Fibroblast of lung (primary cell): ENCODE results near the gene SHISA9. TPM values are rescaled to one million over a fixed set of nuclear protein-coding genes. Genes with fewer than 3 reads are reported as not detected.

Experiments
- DNase-seq, 2 donors: peaks; one replicate each; pipeline versions ENCODE4 v3.0.0 to v3.0.0-alpha.2; 2010; ENCODE audit warnings: low read depth in 2 of 2
- H2AFZ ChIP-seq: 2 replicates; pipeline ENCODE4 v1.5.1; 2012; ENCODE audit warnings: low read length, control low read depth, inconsistent platforms
- H3K27ac ChIP-seq: 2 replicates; pipeline ENCODE4 v1.5.1; 2011; ENCODE audit warnings: low read length, control low read depth; ENCODE audit not compliant: insufficient read depth
- H3K27me3 ChIP-seq: 2 replicates; pipeline ENCODE4 v1.5.1; 2011; ENCODE audit warnings: mild to moderate bottlenecking, low read length; ENCODE audit not compliant: control insufficient read depth, insufficient read depth
- H3K36me3 ChIP-seq: 2 replicates; pipeline ENCODE4 v1.5.1; 2011; ENCODE audit warnings: low read length; ENCODE audit not compliant: control insufficient read depth, insufficient read depth
- H3K4me1 ChIP-seq: 2 replicates; pipeline ENCODE4 v1.5.1; 2011; ENCODE audit warnings: low read length; ENCODE audit not compliant: control insufficient read depth, insufficient read depth; ENCODE audit errors: extremely low read depth
- H3K4me2 ChIP-seq: 2 replicates; pipeline ENCODE4 v1.5.1; 2011; ENCODE audit warnings: low read length, control low read depth; ENCODE audit not compliant: insufficient read depth; ENCODE audit errors: extremely low read depth
- H3K4me3 ChIP-seq, 4 experiments: fragments of 200-600 bp in 1 of 4; sonication (generic) in 1 of 4; replicated peaks in 1 of 4; 2 replicates each; pipeline ENCODE4 v1.5.1; 2011 to 2016; ENCODE audit warnings: low read length in 4 of 4, low read depth in 3 of 4, mild to moderate bottlenecking in 3 of 4, control low read depth in 2 of 4, inconsistent platforms in 1 of 4, mixed read lengths in 1 of 4; ENCODE audit not compliant: insufficient read depth in 1 of 4; ENCODE audit errors: control extremely low read depth in 1 of 4
- H3K79me2 ChIP-seq: 2 replicates; pipeline ENCODE4 v1.5.1; 2012; ENCODE audit warnings: mild to moderate bottlenecking, low read length, inconsistent platforms; ENCODE audit not compliant: control insufficient read depth, insufficient read depth
- H3K9ac ChIP-seq: 2 replicates; pipeline ENCODE4 v1.5.1; 2011; ENCODE audit warnings: mild to moderate bottlenecking, low read length, control low read depth; ENCODE audit not compliant: insufficient read depth
- H3K9me3 ChIP-seq: 2 replicates; pipeline ENCODE4 v1.5.1; 2012; ENCODE audit warnings: low read depth, low read length; ENCODE audit not compliant: control insufficient read depth, insufficient read depth
- H4K20me1 ChIP-seq: 2 replicates; pipeline ENCODE4 v1.5.1; 2011; ENCODE audit warnings: low read length; ENCODE audit not compliant: control insufficient read depth, insufficient read depth; ENCODE audit errors: extremely low read depth
- EZH2 ChIP-seq: IDR thresholded peaks from 2 replicates; pipeline ENCODE4 v1.5.1; 2012; ENCODE audit warnings: low read length, control low read depth, mild to moderate bottlenecking; ENCODE audit errors: missing control alignments
- polyA plus RNA-seq, 2 donors: library from polyadenylated mRNA; depleted of rRNA in 1 of 2; stranded (reverse) in 1 of 2; unstranded in 1 of 2; fragments of >200 nt; gene quantifications; 2 replicates each; pipeline ENCODE4 v1.2.1, GENCODE V29; 2011 to 2012; ENCODE audit warnings: missing spikeins in 1 of 2
- total RNA-seq: library from RNA; depleted of rRNA; stranded (reverse); fragments of >200 nt; gene quantifications from 2 replicates; pipeline ENCODE4 v1.2.1, GENCODE V29; 2014
- TF ChIP-seq, protein P1 (sequence below), 2 donors: IDR thresholded peaks in 1 of 2; conservative IDR thresholded peaks in 1 of 2; 1 replicate in 1 of 2; 2 replicates in 1 of 2; pipeline ENCODE4 v1.5.1; 2011 to 2012; ENCODE audit warnings: low read length in 2 of 2, control low read depth in 1 of 2, inconsistent platforms in 1 of 2, low read depth in 1 of 2, mild to moderate bottlenecking in 1 of 2

Gene SHISA9
- total and polyA plus RNA-seq, 2 donors (not counting 1 experiment from before 2014, with no cell fraction given), result not detected

DNA sequence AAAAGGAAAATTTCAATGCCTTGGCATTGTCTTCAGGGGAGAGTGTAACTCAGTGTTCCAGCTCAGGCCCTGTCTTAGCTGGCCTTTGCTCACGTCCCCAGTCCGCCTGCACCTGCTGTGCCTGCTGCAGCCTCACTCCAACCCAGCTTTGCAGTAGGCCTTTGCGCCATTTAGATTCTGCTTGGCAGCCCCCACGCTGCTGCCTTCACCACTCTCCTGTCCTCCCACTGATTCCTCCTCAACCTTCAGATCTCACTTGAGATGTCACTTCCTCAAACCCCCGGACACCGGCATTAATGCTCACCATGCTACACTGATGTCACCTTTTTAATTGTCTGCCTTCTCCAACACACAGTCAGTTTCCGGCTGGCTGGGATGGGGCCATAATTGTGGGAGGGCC is 166.2 kb downstream of the SHISA9 start:
- Histone ChIP-seq H3K4me1 (no peaks in the 10 kb centered on the region), H3K27me3 (no peaks in the 10 kb centered on the region), H4K20me1 (no peaks in the 10 kb centered on the region), H3K9me3 (peaks cover 9% of the 10 kb centered on the region), H3K9ac (no peak overlapping the region), H3K4me3 (no peak overlapping the region), H2AFZ (no peak overlapping the region), H3K79me2 (no peaks in the 10 kb centered on the region), H3K27ac (no peak overlapping the region), H3K36me3 (no peaks in the 10 kb centered on the region), H3K4me2 (no peak overlapping the region)
- DNase-seq, result no peak
- no peak for TF ChIP-seq EZH2
- TF ChIP-seq, protein P1, sequence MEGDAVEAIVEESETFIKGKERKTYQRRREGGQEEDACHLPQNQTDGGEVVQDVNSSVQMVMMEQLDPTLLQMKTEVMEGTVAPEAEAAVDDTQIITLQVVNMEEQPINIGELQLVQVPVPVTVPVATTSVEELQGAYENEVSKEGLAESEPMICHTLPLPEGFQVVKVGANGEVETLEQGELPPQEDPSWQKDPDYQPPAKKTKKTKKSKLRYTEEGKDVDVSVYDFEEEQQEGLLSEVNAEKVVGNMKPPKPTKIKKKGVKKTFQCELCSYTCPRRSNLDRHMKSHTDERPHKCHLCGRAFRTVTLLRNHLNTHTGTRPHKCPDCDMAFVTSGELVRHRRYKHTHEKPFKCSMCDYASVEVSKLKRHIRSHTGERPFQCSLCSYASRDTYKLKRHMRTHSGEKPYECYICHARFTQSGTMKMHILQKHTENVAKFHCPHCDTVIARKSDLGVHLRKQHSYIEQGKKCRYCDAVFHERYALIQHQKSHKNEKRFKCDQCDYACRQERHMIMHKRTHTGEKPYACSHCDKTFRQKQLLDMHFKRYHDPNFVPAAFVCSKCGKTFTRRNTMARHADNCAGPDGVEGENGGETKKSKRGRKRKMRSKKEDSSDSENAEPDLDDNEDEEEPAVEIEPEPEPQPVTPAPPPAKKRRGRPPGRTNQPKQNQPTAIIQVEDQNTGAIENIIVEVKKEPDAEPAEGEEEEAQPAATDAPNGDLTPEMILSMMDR (conservative IDR thresholded peaks at IDR 0.05 in 1 of 2, IDR thresholded peaks at IDR 0.05 in 1 of 2; ENCODE audit: low read depth in 1 of 2, low read length in 2 of 2), result no peak

DNA sequence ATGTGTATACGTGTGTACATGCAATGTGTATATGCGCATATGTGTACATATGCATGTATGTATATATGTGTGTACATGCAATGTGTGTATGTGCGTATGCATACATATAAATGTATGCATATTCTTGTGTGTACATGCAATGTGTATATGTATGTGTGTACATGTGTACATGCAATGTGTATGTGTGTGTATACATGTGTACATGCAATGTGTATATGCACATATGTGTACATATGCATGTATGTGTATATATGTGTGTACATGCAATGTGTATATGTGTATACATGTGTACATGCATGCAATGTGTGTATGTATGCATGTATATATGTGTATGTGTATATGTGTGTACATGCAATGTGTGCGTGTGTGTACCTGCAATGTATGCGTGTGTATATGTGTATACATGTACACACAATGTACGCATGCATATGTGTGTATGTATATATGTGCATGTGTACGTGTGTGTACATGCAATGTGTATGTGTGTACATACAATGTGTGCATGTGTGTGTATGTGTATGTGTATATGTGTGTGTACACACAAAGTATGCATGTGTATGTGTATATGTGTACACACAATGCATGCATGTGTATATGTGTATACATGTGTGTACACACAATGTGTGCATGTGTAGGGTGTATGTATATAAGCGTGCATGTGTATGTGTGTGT is 167.7 kb downstream of the SHISA9 start:
- DNase-seq, result no peak
- no peak for TF ChIP-seq EZH2
- TF ChIP-seq, protein P1 (conservative IDR thresholded peaks at IDR 0.05 in 1 of 2, IDR thresholded peaks at IDR 0.05 in 1 of 2; ENCODE audit: low read depth in 1 of 2, low read length in 2 of 2), result no peak
- Histone ChIP-seq H3K4me2 (no peak overlapping the region), H3K9me3 (peaks cover 9% of the 10 kb centered on the region), H3K4me3 (no peak overlapping the region), H3K79me2 (no peaks in the 10 kb centered on the region), H3K4me1 (no peaks in the 10 kb centered on the region), H2AFZ (no peak overlapping the region), H3K27me3 (no peaks in the 10 kb centered on the region), H3K36me3 (no peaks in the 10 kb centered on the region), H4K20me1 (no peaks in the 10 kb centered on the region), H3K27ac (no peak overlapping the region), H3K9ac (no peak overlapping the region)

DNA sequence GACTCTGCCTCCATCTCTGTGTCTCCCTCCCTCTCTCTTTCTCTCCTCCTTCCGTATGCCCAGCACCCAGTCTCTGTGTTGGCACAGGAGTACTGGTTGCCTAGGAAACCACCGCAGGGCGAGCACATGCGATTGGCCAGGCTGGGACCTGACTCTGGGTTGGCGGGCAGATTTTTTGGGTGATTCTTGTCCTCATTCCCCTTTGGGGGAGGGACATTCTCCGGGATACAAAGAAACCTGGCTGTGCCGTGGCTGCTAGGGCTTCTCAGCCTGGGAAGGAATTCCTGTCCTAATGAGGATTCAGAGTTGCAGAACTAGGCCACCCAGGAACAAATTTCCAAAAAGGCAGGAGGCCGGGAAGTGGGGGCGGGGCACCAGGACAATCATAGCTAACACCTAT is 168.9 kb downstream of the SHISA9 start:
- no peak for DNase-seq
- Histone ChIP-seq H3K36me3 (no peaks in the 10 kb centered on the region), H3K79me2 (no peaks in the 10 kb centered on the region), H2AFZ (no peak overlapping the region), H3K9me3 (peaks cover 9% of the 10 kb centered on the region), H3K27ac (no peak overlapping the region), H3K27me3 (no peaks in the 10 kb centered on the region), H3K4me3 (no peak overlapping the region), H4K20me1 (no peaks in the 10 kb centered on the region), H3K4me1 (no peaks in the 10 kb centered on the region), H3K4me2 (no peak overlapping the region), H3K9ac (no peak overlapping the region)
- no peak for TF ChIP-seq EZH2
- TF ChIP-seq, protein P1 (conservative IDR thresholded peaks at IDR 0.05 in 1 of 2, IDR thresholded peaks at IDR 0.05 in 1 of 2; ENCODE audit: low read depth in 1 of 2, low read length in 2 of 2), result no peak
